ENCODE results near the gene DEAF1. TPM values are rescaled to one million over a fixed set of nuclear protein-coding genes. Genes with fewer than 3 reads are reported as not detected.

Gene DEAF1
- total RNA-seq, 1 experiment from 2014 or later = 62.2 TPM

DNA sequence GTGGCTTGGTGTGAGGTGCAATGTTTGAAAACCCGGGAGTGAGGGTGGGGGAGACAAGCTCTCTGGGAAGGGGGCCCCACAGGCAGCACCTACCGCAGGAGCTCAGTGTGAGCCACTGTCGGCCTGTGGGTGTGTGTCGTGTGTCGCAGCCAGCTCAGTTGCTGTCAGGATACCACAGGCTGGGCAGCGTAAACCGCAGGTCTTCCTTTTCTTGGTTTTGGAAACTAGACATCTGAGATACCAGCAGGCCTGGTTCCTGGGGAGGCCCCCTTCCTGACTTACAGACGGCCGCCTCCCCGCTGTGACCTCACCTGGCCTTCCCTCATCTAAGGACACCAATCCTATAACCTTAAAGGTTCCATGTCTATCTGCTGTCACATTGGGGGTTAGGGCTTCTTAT is 98.6 kb downstream of the DEAF1 start (continued):
- TF ChIP-seq, protein P1, sequence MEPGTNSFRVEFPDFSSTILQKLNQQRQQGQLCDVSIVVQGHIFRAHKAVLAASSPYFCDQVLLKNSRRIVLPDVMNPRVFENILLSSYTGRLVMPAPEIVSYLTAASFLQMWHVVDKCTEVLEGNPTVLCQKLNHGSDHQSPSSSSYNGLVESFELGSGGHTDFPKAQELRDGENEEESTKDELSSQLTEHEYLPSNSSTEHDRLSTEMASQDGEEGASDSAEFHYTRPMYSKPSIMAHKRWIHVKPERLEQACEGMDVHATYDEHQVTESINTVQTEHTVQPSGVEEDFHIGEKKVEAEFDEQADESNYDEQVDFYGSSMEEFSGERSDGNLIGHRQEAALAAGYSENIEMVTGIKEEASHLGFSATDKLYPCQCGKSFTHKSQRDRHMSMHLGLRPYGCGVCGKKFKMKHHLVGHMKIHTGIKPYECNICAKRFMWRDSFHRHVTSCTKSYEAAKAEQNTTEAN (CRISPR knock-in tag; IDR thresholded peaks at IDR 0.05) = no peak

DNA sequence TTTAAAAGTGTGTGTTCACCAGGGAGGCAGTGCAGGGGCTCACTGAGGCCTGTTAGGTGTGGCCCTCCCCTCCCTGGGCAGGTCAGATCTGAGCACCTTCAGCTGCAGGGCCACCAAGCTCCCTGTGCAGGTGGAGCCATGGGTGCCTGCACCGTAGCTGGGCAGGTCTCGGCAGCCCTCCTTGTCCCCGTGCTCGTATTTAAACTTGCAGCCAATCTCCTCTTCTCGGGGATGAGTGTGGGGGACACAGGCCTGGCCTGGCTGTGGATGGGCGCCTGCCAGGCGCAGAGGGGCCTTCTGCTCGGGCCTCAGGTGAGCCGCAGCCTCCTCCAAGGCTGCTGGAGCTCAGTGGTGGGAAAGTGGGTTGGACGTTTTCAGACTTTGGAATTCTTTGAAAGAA is 99.6 kb downstream of the DEAF1 start:
- ChIA-PET CTCF (interaction anchor here (1.2 kb wide), 1 partner anchor 41 kb away, joined by 3 read pairs; no protein-coding TSS in a partner anchor), POLR2A (no interaction called here)
- H3K27ac Mint-ChIP-seq = no peak overlapping the region
- no peaks in the 10 kb centered on the region for H3K27me3 Mint-ChIP-seq (ENCODE audit: low read depth)
- no peaks in the 10 kb centered on the region for H3K4me1 Mint-ChIP-seq
- H3K4me3 Mint-ChIP-seq = no peak overlapping the region
- H3K9me3 Mint-ChIP-seq = no peaks in the 10 kb centered on the region
- ATAC-seq (no peak), DNase-seq (ENCODE audit: low spot score) (no peak)
- peaks cover 59% of the 10 kb centered on the region for H3K36me3 Mint-ChIP-seq
- TF ChIP-seq ZNF416 (CRISPR knock-in tag; IDR thresholded peaks at IDR 0.05) (no peak), TCF7 (CRISPR knock-in tag; IDR thresholded peaks at IDR 0.05; ENCODE audit: low read depth) (no peak), CTCF (IDR thresholded peaks at IDR 0.05) (no peak), ATF3 (CRISPR knock-in tag; conservative IDR thresholded peaks at IDR 0.05) (no peak), SMAD4 (CRISPR knock-in tag; IDR thresholded peaks at IDR 0.05) (no peak), NR1H2 (CRISPR knock-in tag; IDR thresholded peaks at IDR 0.05) (no peak), EMX1 (CRISPR knock-in tag; IDR thresholded peaks at IDR 0.05) (no peak), CREM (CRISPR knock-in tag; IDR thresholded peaks at IDR 0.05) (no peak), ATF2 (CRISPR knock-in tag; IDR thresholded peaks at IDR 0.05; ENCODE audit: borderline replicate concordance, low read depth) (no peak), TP53 (CRISPR knock-in tag; IDR thresholded peaks at IDR 0.05) (no peak), ATF1 (CRISPR knock-in tag; IDR thresholded peaks at IDR 0.05) (no peak), TEAD1 (CRISPR knock-in tag; IDR thresholded peaks at IDR 0.05) (no peak), SMAD3 (CRISPR knock-in tag; IDR thresholded peaks at IDR 0.05; ENCODE audit: borderline replicate concordance) (no peak), GABPB1 (CRISPR knock-in tag; IDR thresholded peaks at IDR 0.05) (no peak)
- TF ChIP-seq, protein P2, sequence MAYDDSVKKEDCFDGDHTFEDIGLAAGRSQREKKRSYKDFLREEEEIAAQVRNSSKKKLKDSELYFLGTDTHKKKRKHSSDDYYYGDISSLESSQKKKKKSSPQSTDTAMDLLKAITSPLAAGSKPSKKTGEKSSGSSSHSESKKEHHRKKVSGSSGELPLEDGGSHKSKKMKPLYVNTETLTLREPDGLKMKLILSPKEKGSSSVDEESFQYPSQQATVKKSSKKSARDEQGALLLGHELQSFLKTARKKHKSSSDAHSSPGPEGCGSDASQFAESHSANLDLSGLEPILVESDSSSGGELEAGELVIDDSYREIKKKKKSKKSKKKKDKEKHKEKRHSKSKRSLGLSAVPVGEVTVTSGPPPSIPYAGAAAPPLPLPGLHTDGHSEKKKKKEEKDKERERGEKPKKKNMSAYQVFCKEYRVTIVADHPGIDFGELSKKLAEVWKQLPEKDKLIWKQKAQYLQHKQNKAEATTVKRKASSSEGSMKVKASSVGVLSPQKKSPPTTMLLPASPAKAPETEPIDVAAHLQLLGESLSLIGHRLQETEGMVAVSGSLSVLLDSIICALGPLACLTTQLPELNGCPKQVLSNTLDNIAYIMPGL (CRISPR knock-in tag; IDR thresholded peaks at IDR 0.05) = no peak
- TF ChIP-seq, protein P3, sequence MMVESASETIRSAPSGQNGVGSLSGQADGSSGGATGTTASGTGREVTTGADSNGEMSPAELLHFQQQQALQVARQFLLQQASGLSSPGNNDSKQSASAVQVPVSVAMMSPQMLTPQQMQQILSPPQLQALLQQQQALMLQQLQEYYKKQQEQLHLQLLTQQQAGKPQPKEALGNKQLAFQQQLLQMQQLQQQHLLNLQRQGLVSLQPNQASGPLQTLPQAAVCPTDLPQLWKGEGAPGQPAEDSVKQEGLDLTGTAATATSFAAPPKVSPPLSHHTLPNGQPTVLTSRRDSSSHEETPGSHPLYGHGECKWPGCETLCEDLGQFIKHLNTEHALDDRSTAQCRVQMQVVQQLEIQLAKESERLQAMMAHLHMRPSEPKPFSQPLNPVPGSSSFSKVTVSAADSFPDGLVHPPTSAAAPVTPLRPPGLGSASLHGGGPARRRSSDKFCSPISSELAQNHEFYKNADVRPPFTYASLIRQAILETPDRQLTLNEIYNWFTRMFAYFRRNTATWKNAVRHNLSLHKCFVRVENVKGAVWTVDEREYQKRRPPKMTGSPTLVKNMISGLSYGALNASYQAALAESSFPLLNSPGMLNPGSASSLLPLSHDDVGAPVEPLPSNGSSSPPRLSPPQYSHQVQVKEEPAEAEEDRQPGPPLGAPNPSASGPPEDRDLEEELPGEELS (CRISPR knock-in tag; IDR thresholded peaks at IDR 0.05) = no peak
- TF ChIP-seq, protein P4, sequence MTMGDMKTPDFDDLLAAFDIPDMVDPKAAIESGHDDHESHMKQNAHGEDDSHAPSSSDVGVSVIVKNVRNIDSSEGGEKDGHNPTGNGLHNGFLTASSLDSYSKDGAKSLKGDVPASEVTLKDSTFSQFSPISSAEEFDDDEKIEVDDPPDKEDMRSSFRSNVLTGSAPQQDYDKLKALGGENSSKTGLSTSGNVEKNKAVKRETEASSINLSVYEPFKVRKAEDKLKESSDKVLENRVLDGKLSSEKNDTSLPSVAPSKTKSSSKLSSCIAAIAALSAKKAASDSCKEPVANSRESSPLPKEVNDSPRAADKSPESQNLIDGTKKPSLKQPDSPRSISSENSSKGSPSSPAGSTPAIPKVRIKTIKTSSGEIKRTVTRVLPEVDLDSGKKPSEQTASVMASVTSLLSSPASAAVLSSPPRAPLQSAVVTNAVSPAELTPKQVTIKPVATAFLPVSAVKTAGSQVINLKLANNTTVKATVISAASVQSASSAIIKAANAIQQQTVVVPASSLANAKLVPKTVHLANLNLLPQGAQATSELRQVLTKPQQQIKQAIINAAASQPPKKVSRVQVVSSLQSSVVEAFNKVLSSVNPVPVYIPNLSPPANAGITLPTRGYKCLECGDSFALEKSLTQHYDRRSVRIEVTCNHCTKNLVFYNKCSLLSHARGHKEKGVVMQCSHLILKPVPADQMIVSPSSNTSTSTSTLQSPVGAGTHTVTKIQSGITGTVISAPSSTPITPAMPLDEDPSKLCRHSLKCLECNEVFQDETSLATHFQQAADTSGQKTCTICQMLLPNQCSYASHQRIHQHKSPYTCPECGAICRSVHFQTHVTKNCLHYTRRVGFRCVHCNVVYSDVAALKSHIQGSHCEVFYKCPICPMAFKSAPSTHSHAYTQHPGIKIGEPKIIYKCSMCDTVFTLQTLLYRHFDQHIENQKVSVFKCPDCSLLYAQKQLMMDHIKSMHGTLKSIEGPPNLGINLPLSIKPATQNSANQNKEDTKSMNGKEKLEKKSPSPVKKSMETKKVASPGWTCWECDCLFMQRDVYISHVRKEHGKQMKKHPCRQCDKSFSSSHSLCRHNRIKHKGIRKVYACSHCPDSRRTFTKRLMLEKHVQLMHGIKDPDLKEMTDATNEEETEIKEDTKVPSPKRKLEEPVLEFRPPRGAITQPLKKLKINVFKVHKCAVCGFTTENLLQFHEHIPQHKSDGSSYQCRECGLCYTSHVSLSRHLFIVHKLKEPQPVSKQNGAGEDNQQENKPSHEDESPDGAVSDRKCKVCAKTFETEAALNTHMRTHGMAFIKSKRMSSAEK (CRISPR knock-in tag; IDR thresholded peaks at IDR 0.05; ENCODE audit: borderline replicate concordance) = no peak
- TF ChIP-seq, protein P5, sequence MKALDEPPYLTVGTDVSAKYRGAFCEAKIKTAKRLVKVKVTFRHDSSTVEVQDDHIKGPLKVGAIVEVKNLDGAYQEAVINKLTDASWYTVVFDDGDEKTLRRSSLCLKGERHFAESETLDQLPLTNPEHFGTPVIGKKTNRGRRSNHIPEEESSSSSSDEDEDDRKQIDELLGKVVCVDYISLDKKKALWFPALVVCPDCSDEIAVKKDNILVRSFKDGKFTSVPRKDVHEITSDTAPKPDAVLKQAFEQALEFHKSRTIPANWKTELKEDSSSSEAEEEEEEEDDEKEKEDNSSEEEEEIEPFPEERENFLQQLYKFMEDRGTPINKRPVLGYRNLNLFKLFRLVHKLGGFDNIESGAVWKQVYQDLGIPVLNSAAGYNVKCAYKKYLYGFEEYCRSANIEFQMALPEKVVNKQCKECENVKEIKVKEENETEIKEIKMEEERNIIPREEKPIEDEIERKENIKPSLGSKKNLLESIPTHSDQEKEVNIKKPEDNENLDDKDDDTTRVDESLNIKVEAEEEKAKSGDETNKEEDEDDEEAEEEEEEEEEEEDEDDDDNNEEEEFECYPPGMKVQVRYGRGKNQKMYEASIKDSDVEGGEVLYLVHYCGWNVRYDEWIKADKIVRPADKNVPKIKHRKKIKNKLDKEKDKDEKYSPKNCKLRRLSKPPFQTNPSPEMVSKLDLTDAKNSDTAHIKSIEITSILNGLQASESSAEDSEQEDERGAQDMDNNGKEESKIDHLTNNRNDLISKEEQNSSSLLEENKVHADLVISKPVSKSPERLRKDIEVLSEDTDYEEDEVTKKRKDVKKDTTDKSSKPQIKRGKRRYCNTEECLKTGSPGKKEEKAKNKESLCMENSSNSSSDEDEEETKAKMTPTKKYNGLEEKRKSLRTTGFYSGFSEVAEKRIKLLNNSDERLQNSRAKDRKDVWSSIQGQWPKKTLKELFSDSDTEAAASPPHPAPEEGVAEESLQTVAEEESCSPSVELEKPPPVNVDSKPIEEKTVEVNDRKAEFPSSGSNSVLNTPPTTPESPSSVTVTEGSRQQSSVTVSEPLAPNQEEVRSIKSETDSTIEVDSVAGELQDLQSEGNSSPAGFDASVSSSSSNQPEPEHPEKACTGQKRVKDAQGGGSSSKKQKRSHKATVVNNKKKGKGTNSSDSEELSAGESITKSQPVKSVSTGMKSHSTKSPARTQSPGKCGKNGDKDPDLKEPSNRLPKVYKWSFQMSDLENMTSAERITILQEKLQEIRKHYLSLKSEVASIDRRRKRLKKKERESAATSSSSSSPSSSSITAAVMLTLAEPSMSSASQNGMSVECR (CRISPR knock-in tag; IDR thresholded peaks at IDR 0.05; ENCODE audit: borderline replicate concordance) = no peak

Measured in WTC11 (cell line).